K562 (cell line): ENCODE measurements around the gene LGALS8. TPM values are rescaled to one million over a fixed set of nuclear protein-coding genes. Genes with fewer than 3 reads are reported as not detected.
A peak's percentile ranks its signal among the peaks of the same experiment; 100 is the strongest.

ENCODE experiments used
- AFF1 ChIP-seq, 2 experiments: fragments of 450-650 bp; IDR thresholded peaks; 2 replicates each; pipeline ENCODE4 v1.6.1; 2018; ENCODE audit warnings: mild to moderate bottlenecking in 2 of 2, low read depth in 1 of 2; ENCODE audit not compliant: partially characterized antibody in 2 of 2
- BRD9 ChIP-seq: fragments of 450-650 bp; IDR thresholded peaks from 2 replicates; pipeline ENCODE4 v1.6.1; 2018; ENCODE audit warnings: low read depth; ENCODE audit not compliant: partially characterized antibody
- CHD1 ChIP-seq: fragments of 200-600 bp; sonication (generic); IDR thresholded peaks from one replicate; pipeline ENCODE4 v1.6.1; 2012; ENCODE audit warnings: mild to moderate bottlenecking, moderate library complexity, low read length, inconsistent platforms
- CREB1 ChIP-seq, 2 experiments: sonication (generic) in 1 of 2; formaldehyde crosslinking in 1 of 2; IDR thresholded peaks; 2 replicates each; pipeline versions ENCODE4 v1.6.1 to v1.8.0; 2012 to 2022; ENCODE audit warnings: inconsistent platforms in 1 of 2, mild to moderate bottlenecking in 1 of 2, missing genetic modification reagents in 1 of 2, moderate library complexity in 1 of 2
- CUX1 ChIP-seq: fragments of 200-800 bp; sonication (Bioruptor generic); IDR thresholded peaks from 2 replicates; pipeline ENCODE4 v1.6.1; 2016; ENCODE audit warnings: missing genetic modification characterization, missing compliant biosample characterization
- EP400 ChIP-seq: fragments of 450-650 bp; IDR thresholded peaks from 2 replicates; pipeline ENCODE4 v1.6.1; 2017; ENCODE audit warnings: antibody characterized with exemption, mild to moderate bottlenecking, moderate library complexity
- EZH2 ChIP-seq: IDR thresholded peaks from 2 replicates; pipeline ENCODE4 v1.6.1; 2012; ENCODE audit warnings: low read depth, mild to moderate bottlenecking, inconsistent platforms, low read length, borderline replicate concordance
- FOS ChIP-seq: IDR thresholded peaks from 3 replicates; pipeline ENCODE4 v1.6.1; 2011; ENCODE audit not compliant: insufficient read length; ENCODE audit errors: extremely low read depth
- FOSL1 ChIP-seq: fragments of 200-800 bp; sonication (Bioruptor generic); conservative IDR thresholded peaks from 2 replicates; pipeline ENCODE4 v1.6.1; 2016; ENCODE audit warnings: missing genetic modification characterization, missing compliant biosample characterization
- KAT2B ChIP-seq: IDR thresholded peaks from one replicate; pipeline ENCODE4 v1.6.1; 2012; ENCODE audit warnings: low read depth, mild to moderate bottlenecking, control low read depth, inconsistent platforms, low read length, moderate library complexity
- MCM2 ChIP-seq: fragments of 450-650 bp; IDR thresholded peaks from 2 replicates; pipeline ENCODE4 v1.6.1; 2017; ENCODE audit warnings: low read depth, mild to moderate bottlenecking
- NCOA6 ChIP-seq: fragments of 450-650 bp; IDR thresholded peaks from 2 replicates; pipeline ENCODE4 v1.6.1; 2017; ENCODE audit warnings: mild to moderate bottlenecking
- POU5F1 ChIP-seq: fragments of 150-350 bp; IDR thresholded peaks from 2 replicates; pipeline ENCODE4 v1.6.1; 2014; ENCODE audit warnings: borderline replicate concordance, low read length, low read depth, mild to moderate bottlenecking; ENCODE audit not compliant: partially characterized antibody
- SREBF1 ChIP-seq: fragments of 150-350 bp; IDR thresholded peaks from 2 replicates; pipeline ENCODE4 v1.6.1; 2014; ENCODE audit warnings: antibody characterized with exemption, low read depth, low read length, borderline replicate concordance
- STAT5B ChIP-seq: fragments of 250-450 bp; sonication (Bioruptor Pico); IDR thresholded peaks from 2 replicates; pipeline ENCODE4 v1.8.0; 2021; ENCODE audit warnings: mild to moderate bottlenecking, inconsistent platforms
- ZNF121 ChIP-seq: sonication (generic); formaldehyde crosslinking; conservative IDR thresholded peaks from 2 replicates; pipeline ENCODE4 v1.8.0; 2022; ENCODE audit warnings: missing genetic modification reagents
- ZNF696 ChIP-seq: fragments of 250-450 bp; sonication (Bioruptor Pico); conservative IDR thresholded peaks from 2 replicates; pipeline ENCODE4 v1.4.0; 2020; ENCODE audit warnings: mild to moderate bottlenecking, moderate library complexity
- ZSCAN32 ChIP-seq: fragments of 450-650 bp; formaldehyde crosslinking; IDR thresholded peaks from 2 replicates; pipeline ENCODE4 v1.4.0; 2020; ENCODE audit warnings: mild to moderate bottlenecking, moderate library complexity
- polyA plus RNA-seq, 8 experiments: library from polyadenylated mRNA; depleted of rRNA in 4 of 8; stranded (reverse) in 5 of 8; unstranded in 3 of 8; fragments of >200 nt; fragmentation: Nextera tagmentation in 2 of 8; fragmentation: Illumina TruSeq in 1 of 8; extraction: Ambion mirVana in 2 of 8; extraction: Trizol in 1 of 8; gene quantifications; 2 replicates each; pipeline versions ENCODE4 v1.2.1 to v1.2.3, GENCODE V29; 2011 to 2014; ENCODE audit warnings: inconsistent platforms in 1 of 8, missing spikeins in 1 of 8
- total RNA-seq, 7 experiments: library from RNA; depleted of rRNA in 6 of 7; stranded (reverse); fragments of >200 nt in 6 of 7; fragmentation: Illumina TruSeq in 2 of 7; extraction: Trizol in 2 of 7; gene quantifications; 2 replicates each; pipeline versions ENCODE4 v1.2.1 to v1.2.3, GENCODE V29; 2011 to 2021; ENCODE audit warnings: low replicate concordance in 1 of 7
- TF ChIP-seq, protein P1 (sequence below): sonication (generic); formaldehyde crosslinking; IDR thresholded peaks from 2 replicates; pipeline ENCODE4 v1.8.1; 2022; ENCODE audit warnings: missing genetic modification reagents

LGALS8 gene
- total and polyA plus RNA-seq, 9 of the 15 experiments (the other 6 are each of a cell fraction or from before 2014, with no cell fraction given): 57.4 to 87.7 (median 70.3) TPM

DNA sequence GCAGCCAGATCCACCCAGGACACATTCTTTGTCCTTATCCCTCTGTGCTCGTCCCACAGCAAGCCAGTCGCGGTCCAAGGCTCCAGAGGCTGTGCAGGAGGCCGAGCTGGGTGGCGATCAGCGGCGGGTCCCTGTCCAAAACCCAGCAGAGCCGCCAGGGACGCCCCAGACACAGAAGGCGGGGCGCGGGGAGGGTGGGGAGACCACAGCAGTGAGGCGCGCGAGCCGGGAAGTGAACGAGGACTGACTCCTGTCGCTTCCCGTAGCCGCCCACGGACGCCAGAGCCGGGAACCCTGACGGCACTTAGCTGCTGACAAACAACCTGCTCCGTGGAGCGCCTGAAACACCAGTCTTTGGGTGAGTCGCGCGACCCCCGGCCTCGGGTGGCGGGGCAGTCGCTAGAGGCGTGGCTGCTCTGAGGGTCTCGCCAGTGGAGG is at the start of gene LGALS8 (continued):
- TF ChIP-seq, protein P1, sequence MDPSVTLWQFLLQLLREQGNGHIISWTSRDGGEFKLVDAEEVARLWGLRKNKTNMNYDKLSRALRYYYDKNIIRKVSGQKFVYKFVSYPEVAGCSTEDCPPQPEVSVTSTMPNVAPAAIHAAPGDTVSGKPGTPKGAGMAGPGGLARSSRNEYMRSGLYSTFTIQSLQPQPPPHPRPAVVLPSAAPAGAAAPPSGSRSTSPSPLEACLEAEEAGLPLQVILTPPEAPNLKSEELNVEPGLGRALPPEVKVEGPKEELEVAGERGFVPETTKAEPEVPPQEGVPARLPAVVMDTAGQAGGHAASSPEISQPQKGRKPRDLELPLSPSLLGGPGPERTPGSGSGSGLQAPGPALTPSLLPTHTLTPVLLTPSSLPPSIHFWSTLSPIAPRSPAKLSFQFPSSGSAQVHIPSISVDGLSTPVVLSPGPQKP (CRISPR knock-in tag): no peak
- TF ChIP-seq KAT2B (no peak), CUX1 (CRISPR knock-in tag) (no peak), ZNF696 (no peak), MCM2 (no peak), SREBF1 (no peak), POU5F1 (peak; percentile 88), AFF1 (IDR thresholded peaks at IDR 0.05; ENCODE audit: low read depth in 1 of 2, partially characterized antibody in 2 of 2) (no peak), ZNF121 (CRISPR knock-in tag) (no peak), ZSCAN32 (CRISPR knock-in tag) (no peak), NCOA6 (0 out of 2 replicates have a peak, but pooled peaks have one; percentile 54), CREB1 (IDR thresholded peaks at IDR 0.05) (no peak), CREB1 (CRISPR knock-in tag; IDR thresholded peaks at IDR 0.05) (0 out of 2 replicates have a peak, but pooled peaks have one; percentile 2), EZH2 (no peak), BRD9 (no peak), FOS (no peak), STAT5B (CRISPR knock-in tag) (no peak), CHD1 (no peak), FOSL1 (tag) (no peak), EP400 (no peak)
